Neural progenitor cell (in vitro differentiated cells): ENCODE measurements around the gene ZDHHC12. TPM values are rescaled to one million over a fixed set of nuclear protein-coding genes. Genes with fewer than 3 reads are reported as not detected.

Experiments used
- DNase-seq: peaks from one replicate; pipeline ENCODE4 v3.0.0-alpha.2; 2016; ENCODE audit warnings: low spot score
- H2AFZ ChIP-seq: fragments of 200-600 bp; sonication (generic); replicated peaks from 2 replicates; pipeline ENCODE4 v1.6.1; 2016; ENCODE audit warnings: antibody characterized with exemption
- H3F3A ChIP-seq: fragments of 200-600 bp; sonication (generic); 2 replicates; pipeline ENCODE4 v1.6.1; 2016; ENCODE audit warnings: antibody characterized with exemption, low read depth
- H3K27ac ChIP-seq: fragments of 200-600 bp; sonication (generic); 2 replicates; pipeline ENCODE4 v1.5.1; 2016; ENCODE audit warnings: mild to moderate bottlenecking
- H3K27me3 ChIP-seq: fragments of 200-600 bp; sonication (generic); 2 replicates; pipeline ENCODE4 v1.6.1; 2016; ENCODE audit warnings: mild to moderate bottlenecking, moderate library complexity
- H3K36me3 ChIP-seq: fragments of 200-600 bp; sonication (generic); 2 replicates; pipeline ENCODE4 v1.5.1; 2016
- H3K4me1 ChIP-seq: fragments of 200-600 bp; sonication (generic); 2 replicates; pipeline ENCODE4 v1.6.1; 2016; ENCODE audit warnings: mixed run types
- H3K4me2 ChIP-seq: fragments of 200-600 bp; sonication (generic); 2 replicates; pipeline ENCODE4 v1.6.1; 2016
- H3K4me3 ChIP-seq: fragments of 200-600 bp; sonication (generic); 2 replicates; pipeline ENCODE4 v1.5.1; 2016
- H3K79me2 ChIP-seq: fragments of 200-600 bp; sonication (generic); 2 replicates; pipeline ENCODE4 v1.6.1; 2016; ENCODE audit warnings: low read depth
- H3K9ac ChIP-seq: fragments of 200-600 bp; sonication (generic); 2 replicates; pipeline ENCODE4 v1.6.1; 2016
- H3K9me3 ChIP-seq: fragments of 200-600 bp; sonication (generic); 2 replicates; pipeline ENCODE4 v1.5.1; 2016; ENCODE audit warnings: low read depth
- H4K20me1 ChIP-seq: fragments of 200-600 bp; sonication (generic); 2 replicates; pipeline ENCODE4 v1.6.1; 2016; ENCODE audit warnings: low read depth
- H3K27ac Mint-ChIP-seq: 3 replicates; pipeline ENCODE4 v1.8.0; 2021; ENCODE audit warnings: mixed read lengths
- H3K27me3 Mint-ChIP-seq: 2 replicates; pipeline ENCODE4 v1.8.0; 2022; ENCODE audit warnings: low read depth, mild to moderate bottlenecking, inconsistent platforms, moderate library complexity, mixed read lengths; ENCODE audit not compliant: insufficient read depth
- H3K36me3 Mint-ChIP-seq: 3 replicates; pipeline ENCODE4 v1.8.0; 2021; ENCODE audit warnings: mixed read lengths
- H3K4me1 Mint-ChIP-seq: 3 replicates; pipeline ENCODE4 v1.8.0; 2021; ENCODE audit warnings: mixed read lengths
- H3K4me3 Mint-ChIP-seq: 3 replicates; pipeline ENCODE4 v1.8.0; 2021; ENCODE audit warnings: mild to moderate bottlenecking, moderate library complexity, mixed read lengths
- H3K9me3 Mint-ChIP-seq: 3 replicates; pipeline ENCODE4 v1.8.0; 2020; ENCODE audit warnings: mixed read lengths
- EZH2 ChIP-seq: fragments of 200-600 bp; sonication (generic); IDR thresholded peaks from 2 replicates; pipeline ENCODE4 v1.6.1; 2017; ENCODE audit warnings: antibody characterized with exemption, mild to moderate bottlenecking, moderate library complexity
- EZH2phosphoT487 ChIP-seq: fragments of 200-600 bp; sonication (generic); IDR thresholded peaks from 2 replicates; pipeline ENCODE4 v1.6.1; 2017; ENCODE audit warnings: antibody characterized with exemption
- total RNA-seq: library from RNA; depleted of rRNA; stranded (reverse); fragments of >200 nt; gene quantifications from 2 replicates; pipeline ENCODE4 v1.2.3, GENCODE V29; 2015; ENCODE audit warnings: low replicate concordance
- TF ChIP-seq, protein P1 (sequence below): fragments of 200-600 bp; sonication (generic); IDR thresholded peaks from 2 replicates; pipeline ENCODE4 v1.5.1; 2017; ENCODE audit warnings: antibody characterized with exemption, mild to moderate bottlenecking

ZDHHC12 gene
- total RNA-seq, 1 donor from 2014 or later, result 16.8 TPM

DNA sequence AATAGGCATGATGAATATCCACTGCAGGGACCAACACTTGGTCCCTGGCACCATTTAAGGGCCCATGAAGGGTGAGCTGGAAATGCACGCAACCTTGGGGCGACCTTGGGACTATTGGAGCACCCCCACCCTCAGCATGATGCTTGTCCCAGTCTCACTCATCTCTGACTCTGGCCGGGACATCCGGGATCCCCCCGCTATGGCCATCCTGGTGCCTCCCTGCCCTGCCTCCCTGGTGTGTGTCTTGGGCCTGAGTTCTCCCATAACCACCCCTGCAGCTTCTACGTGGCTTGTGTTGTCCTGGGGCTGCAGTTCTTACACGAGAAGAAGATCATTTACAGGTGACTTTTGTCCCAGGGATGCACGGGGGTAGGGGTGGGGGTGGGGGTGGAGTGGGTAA, 5.9 kb downstream of the ZDHHC12 start:
- no peak overlapping the region for H3K9ac ChIP-seq
- no peak overlapping the region for H3K4me2 ChIP-seq
- H3K36me3 Mint-ChIP-seq, result peaks cover 4% of the 10 kb centered on the region
- no peaks in the 10 kb centered on the region for H3K9me3 ChIP-seq
- H3K27ac Mint-ChIP-seq, result no peak overlapping the region
- no peak overlapping the region for H3K4me3 ChIP-seq
- H3K4me1 Mint-ChIP-seq, result peaks cover 6% of the 10 kb centered on the region
- H3K9me3 Mint-ChIP-seq, result no peaks in the 10 kb centered on the region
- no peaks in the 10 kb centered on the region for H3K36me3 ChIP-seq
- no peak for DNase-seq
- TF ChIP-seq EZH2 (no peak), EZH2phosphoT487 (no peak)
- TF ChIP-seq, protein P1, sequence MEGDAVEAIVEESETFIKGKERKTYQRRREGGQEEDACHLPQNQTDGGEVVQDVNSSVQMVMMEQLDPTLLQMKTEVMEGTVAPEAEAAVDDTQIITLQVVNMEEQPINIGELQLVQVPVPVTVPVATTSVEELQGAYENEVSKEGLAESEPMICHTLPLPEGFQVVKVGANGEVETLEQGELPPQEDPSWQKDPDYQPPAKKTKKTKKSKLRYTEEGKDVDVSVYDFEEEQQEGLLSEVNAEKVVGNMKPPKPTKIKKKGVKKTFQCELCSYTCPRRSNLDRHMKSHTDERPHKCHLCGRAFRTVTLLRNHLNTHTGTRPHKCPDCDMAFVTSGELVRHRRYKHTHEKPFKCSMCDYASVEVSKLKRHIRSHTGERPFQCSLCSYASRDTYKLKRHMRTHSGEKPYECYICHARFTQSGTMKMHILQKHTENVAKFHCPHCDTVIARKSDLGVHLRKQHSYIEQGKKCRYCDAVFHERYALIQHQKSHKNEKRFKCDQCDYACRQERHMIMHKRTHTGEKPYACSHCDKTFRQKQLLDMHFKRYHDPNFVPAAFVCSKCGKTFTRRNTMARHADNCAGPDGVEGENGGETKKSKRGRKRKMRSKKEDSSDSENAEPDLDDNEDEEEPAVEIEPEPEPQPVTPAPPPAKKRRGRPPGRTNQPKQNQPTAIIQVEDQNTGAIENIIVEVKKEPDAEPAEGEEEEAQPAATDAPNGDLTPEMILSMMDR, result no peak
- no peak overlapping the region for H2AFZ ChIP-seq
- H3K4me1 ChIP-seq, result peaks cover 4% of the 10 kb centered on the region
- H3K79me2 ChIP-seq, result peaks cover 3% of the 10 kb centered on the region
- H4K20me1 ChIP-seq, result no peaks in the 10 kb centered on the region
- no peaks in the 10 kb centered on the region for H3K27me3 ChIP-seq
- H3K4me3 Mint-ChIP-seq, result no peak overlapping the region
- H3K27ac ChIP-seq, result no peak overlapping the region
- H3K27me3 Mint-ChIP-seq, result peaks cover 4% of the 10 kb centered on the region
- no peaks in the 10 kb centered on the region for H3F3A ChIP-seq

DNA sequence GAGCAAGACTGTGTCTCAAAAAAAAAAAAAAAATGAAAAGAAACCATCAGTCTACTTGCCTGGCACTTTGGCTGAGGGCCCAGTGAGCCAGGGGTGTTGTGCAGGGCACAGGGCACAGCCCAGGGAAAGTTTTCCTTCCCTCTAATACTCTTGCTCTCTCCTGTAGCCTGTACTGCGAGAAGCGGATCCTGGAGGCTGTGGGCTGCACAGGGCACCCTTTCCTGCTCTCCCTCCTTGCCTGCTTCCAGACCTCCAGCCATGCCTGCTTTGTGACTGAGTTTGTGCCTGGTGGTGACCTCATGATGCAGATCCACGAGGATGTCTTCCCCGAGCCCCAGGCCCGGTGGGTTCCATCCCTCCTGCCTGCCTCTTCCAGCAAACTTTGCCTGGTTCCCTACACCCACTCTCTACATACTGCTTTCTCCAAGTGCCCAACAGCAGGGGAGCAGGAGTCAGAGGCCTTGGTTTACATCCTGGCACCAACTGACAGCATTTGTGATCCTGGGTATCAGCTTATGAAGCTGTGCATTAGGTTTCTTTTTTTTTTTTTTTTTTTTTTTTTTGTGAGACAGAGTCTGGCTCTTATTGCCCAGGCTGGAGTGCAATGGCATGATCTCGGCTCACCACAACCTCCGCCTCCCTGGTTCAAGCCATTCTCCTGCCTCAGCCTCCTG, 7.2 kb downstream of the ZDHHC12 start:
- no peak for DNase-seq
- H3K27me3 ChIP-seq, result no peaks in the 10 kb centered on the region
- no peaks in the 10 kb centered on the region for H3K9me3 Mint-ChIP-seq
- no peak overlapping the region for H2AFZ ChIP-seq
- no peak overlapping the region for H3K27ac ChIP-seq
- no peaks in the 10 kb centered on the region for H3K27me3 Mint-ChIP-seq
- H3K4me3 ChIP-seq, result no peak overlapping the region
- H3F3A ChIP-seq, result no peaks in the 10 kb centered on the region
- H3K79me2 ChIP-seq, result no peaks in the 10 kb centered on the region
- peaks cover 6% of the 10 kb centered on the region for H3K36me3 Mint-ChIP-seq
- H3K4me2 ChIP-seq, result no peak overlapping the region
- no peak overlapping the region for H3K4me3 Mint-ChIP-seq
- no peaks in the 10 kb centered on the region for H3K36me3 ChIP-seq
- H3K4me1 Mint-ChIP-seq, result no peaks in the 10 kb centered on the region
- no peak overlapping the region for H3K27ac Mint-ChIP-seq
- no peaks in the 10 kb centered on the region for H3K9me3 ChIP-seq
- TF ChIP-seq EZH2phosphoT487, result no peak
- TF ChIP-seq, protein P1, result no peak
- TF ChIP-seq EZH2, result no peak
- H3K9ac ChIP-seq, result no peak overlapping the region
- no peaks in the 10 kb centered on the region for H3K4me1 ChIP-seq
- H4K20me1 ChIP-seq, result no peaks in the 10 kb centered on the region

DNA sequence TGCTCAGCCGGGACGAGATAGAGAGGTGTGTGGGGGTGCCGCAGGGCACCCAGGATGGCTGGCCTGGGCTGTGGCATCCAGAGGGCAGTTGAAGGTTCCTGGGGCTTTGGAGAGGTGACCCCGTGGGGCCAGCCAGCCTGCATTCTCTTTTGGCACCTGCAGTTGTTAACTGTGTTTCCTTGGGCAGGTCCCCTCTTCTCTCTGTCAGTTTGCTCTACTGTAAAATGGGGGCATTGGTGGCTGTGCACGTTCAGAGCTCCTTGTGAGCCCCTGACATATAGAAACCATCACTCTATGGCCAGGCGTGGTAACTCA, 8.5 kb downstream of the ZDHHC12 start:
- Histone ChIP-seq H3K79me2 (no peaks in the 10 kb centered on the region), H3K4me2 (no peak overlapping the region), H4K20me1 (no peaks in the 10 kb centered on the region), H3F3A (no peaks in the 10 kb centered on the region), H3K9ac (no peak overlapping the region), H3K27ac (no peak overlapping the region), H3K36me3 (no peaks in the 10 kb centered on the region), H3K4me3 (no peak overlapping the region), H3K4me1 (no peaks in the 10 kb centered on the region), H3K27me3 (no peaks in the 10 kb centered on the region), H2AFZ (no peak overlapping the region), H3K9me3 (no peaks in the 10 kb centered on the region)
- TF ChIP-seq EZH2 (no peak), EZH2phosphoT487 (no peak)
- TF ChIP-seq, protein P1, result no peak
- H3K36me3 Mint-ChIP-seq, result peaks cover 6% of the 10 kb centered on the region
- H3K27me3 Mint-ChIP-seq, result no peaks in the 10 kb centered on the region
- H3K27ac Mint-ChIP-seq, result no peak overlapping the region
- no peaks in the 10 kb centered on the region for H3K9me3 Mint-ChIP-seq
- H3K4me3 Mint-ChIP-seq, result no peak overlapping the region
- DNase-seq, result no peak
- no peaks in the 10 kb centered on the region for H3K4me1 Mint-ChIP-seq
